HG02852 (cell line): ENCODE data around the gene EDNRB.

Experiments
- ATAC-seq: cut with Tn5 transposase; IDR thresholded peaks from one replicate; pipeline ENCODE4 v1.9.1; 2021; ENCODE audit warnings: mild to moderate bottlenecking, moderate library complexity; ENCODE audit not compliant: unreplicated experiment

Gene EDNRB

DNA sequence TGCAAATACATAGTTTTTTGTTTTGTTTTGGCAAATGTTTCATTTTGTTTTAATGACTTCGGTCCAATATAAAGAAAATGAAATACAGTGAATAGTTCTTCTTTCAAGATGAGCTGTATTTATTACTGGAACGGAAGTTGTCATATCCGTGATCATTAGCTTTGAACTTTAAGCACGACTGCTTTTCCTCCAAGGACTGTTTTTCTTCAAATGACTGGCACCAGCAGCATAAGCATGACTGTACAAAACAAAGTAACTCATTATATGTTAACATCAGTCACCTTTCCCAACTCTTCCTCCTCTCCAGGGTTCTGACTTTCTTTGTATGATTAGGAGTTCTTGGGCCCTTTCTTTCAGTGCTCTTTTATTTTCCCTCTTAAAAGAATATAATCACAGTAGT, 20.5 kb downstream of the EDNRB start:
- peak; percentile 99 for ATAC-seq

DNA sequence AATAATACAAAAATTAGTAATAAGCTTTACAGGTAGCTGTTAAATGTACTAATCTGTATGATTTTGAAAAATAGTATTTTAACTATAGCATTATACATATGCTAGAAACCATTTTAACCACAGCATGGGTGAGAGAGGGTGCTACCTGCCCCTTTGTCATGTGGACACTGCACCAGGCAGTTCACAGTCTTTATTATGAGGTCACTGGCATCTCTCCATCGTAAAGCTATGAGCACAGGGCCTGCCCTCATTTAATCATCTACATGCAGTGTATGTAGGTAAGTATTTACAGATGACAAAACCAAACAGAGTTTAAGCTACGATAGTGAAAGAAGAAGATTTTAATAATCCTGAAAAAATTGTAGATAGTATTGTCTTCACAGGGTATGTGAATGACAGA, 21.7 kb downstream of the EDNRB start:
- no peak for ATAC-seq

DNA sequence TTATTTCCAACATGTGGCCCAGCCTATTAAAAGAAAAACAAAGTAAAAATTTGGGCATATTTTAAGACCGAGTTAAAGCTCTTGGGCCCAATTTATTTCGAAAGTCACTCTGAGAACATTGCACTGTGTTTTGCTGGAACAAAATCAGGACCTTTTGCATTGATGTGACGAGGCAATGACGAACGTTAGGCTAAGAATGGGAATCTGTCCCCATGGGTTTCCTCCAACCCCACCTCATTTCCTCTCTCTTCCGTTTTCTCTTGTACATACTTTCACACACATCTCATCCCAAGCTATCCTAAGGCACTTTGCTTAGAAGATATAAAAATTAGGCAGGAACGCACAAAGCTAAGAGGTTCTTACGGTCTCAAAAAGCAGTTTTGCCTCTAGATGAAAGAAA, 22.1 kb downstream of the EDNRB start:
- ATAC-seq: no peak

DNA sequence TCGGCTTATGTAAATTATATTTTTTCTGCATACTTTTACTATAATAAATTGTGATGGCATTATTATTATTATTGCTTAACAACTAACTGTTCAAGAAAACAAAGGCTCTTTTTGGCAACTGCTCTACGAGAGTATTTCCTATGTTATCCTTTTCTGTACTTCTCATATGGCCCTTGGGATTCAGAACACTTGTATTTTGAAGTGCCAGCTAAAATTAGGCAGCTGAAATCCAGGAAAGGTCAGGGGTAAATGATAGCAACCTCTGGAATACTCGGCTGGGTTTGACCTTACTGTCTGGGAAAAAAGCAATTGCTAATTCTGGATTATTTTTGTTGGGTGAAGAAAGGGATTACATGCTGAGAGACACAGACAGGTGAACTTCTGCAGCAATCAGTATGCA, 23.9 kb downstream of the EDNRB start:
- no peak for ATAC-seq

DNA sequence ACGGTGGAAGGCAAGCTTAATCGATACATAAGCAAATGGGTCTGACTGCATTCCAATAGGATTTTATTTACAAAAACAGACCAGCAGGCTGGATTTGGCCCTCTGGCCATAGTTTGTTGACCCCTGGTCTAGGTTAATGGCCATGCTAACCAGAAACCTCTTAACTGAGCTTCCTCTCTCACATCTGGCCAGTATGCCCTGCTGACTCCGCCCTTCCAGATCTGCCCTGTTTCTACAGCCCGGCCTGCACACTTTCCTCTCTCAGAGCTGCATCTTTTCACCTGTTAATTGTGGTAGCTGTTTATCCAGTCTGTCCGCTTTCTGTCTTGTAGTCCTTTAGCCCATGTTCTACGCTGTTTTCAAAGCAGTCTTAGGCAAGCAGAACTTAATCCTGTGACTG, 25.6 kb downstream of the EDNRB start:
- no peak for ATAC-seq

DNA sequence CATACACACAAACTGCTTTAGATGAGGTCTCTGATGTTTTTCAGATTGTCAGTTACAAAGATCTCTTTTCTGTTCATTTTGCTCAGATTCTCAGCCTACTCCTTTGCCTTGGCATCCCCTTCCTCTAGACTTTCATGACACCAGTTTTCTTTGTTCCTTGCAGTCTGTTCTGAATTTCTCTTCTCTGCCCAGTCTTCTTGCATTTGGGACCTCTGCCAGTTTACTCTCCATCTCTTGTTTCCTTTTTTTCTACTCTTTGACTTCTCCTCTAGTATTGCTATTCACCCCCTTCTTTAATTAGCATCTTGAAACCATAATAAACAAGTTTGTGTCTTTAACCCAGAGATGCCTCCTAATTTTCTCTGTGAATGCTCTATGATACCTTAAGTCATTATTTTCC, 26.1 kb downstream of the EDNRB start:
- no peak for ATAC-seq

DNA sequence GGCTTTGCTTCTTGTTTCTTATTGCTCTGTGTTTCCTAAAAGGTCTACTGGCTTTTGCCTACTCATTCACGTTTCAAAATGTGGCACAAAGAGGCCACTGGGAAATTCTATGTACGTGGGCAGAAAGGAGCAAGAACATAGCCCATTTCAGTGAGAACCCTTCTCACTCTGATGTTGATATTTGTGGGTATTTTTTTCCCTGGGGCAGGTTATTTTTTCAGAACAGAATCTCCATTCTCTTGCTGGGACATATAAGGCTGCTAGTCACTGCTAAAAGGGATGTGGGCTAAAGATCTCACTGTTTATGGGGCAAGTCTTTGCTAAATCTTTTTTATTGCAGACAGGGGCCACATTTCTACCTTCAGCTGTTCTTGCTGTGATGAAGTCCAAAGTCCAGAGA, 27.1 kb downstream of the EDNRB start:
- ATAC-seq: no peak

DNA sequence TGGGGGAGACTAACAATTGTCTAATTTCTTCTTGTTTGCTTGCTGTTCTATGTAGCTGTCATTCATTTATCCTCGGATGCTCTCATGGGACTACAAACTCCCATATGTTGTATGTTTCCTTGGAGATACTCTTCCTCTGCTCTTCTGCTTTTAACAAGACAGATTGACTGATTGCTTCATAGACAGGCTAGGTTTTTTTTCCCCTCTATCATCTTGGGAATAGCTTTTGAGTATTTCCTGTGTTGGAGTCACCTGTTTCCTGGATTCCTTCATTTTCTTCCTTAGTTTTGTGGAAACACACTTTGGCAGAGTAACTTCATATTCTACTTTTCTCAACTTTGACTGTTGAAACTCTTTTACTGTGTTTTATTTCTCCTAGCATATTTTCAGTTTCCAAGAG, 27.6 kb downstream of the EDNRB start:
- ATAC-seq: no peak

DNA sequence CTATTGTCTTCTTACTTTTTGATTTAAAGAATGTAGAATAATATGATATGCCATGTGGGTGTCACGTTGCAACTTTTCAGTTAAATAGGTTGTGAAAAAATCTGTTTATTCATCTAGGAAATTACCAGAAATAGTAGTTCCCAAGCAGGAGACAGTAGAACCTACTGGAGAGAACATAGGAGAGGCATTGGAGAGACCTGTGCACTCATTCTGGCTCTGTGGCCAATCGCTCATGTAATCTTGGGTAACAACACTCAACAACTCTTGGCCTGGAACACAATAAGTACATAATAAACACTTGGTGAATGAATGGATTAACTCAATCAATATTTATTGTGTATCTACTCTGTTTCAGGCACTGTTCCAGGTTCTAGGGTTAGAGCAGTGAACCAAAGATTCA, 35.3 kb downstream of the EDNRB start:
- ATAC-seq: no peak

DNA sequence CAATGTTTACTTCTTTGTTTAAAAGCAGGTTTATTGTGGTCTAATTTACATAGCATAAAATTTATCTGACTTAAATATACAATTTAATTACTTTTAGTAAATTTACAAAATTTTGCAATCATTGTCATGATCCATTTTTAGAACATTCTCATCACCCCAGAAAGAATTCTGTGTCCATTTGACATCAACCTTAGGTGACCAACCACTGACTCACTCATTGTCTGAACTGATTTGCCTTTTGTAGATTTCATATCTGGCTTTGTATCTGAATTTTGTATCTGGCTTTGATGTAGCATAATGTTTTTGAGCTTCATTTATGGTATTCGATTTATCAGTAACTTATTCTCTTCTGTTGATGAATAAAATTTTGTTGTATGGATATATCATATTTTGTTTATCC, 40.4 kb downstream of the EDNRB start:
- no peak for ATAC-seq

DNA sequence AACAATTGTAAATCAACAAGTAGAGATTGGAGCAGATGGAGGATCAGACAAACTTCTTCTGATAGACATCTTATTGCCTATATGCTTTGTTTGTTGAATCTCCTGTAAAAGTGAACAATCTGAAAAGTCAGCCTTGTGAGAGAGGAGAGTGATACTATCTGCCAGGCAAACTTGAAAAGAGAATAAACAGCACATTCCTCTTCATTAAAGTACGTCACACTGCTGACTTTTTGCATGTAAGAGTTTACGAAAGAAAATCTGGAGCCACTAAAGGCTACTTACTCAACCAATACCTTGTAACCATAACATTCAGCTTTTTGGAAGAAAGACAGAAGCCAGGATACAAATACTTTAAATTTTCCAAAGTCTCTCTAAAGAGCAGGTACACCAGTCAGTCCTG, 42.5 kb downstream of the EDNRB start:
- no peak for ATAC-seq

DNA sequence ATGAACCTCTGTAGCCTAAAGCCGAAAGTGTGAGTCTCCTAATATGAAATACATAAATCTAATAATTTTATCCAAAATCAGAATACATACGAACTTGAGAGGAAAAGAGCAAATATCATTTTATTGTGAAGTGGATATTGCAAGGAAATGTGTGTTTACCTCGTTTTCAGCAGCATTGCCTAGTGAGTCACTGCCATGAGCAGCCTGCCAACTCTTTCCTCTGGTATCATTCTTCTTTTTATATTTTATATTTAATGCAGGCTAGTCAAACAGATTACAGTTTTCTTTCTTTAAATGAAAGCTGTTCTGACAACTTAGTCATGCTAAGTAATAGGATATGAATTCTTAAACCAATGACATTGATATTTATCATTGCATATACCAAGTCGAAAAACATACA, 44.2 kb downstream of the EDNRB start:
- no peak for ATAC-seq

DNA sequence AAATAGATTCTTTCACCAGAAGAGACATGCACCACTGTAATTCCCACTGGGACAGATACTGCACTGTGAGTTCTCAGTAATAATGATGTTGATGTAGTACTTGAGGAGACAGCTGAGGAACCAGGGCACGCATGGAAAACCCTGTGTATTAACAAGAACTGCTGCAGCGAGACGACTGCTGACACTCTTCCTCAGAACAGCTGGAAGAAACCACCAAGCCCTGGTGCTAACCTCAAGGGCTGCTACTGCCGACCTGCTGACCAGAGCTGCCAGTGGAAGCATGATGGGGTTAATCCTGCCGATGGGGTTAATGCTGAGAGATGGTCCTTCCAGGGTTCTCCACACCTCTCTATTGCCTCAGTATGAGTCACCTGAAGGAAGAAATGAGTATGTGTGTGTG, 45.6 kb downstream of the EDNRB start:
- no peak for ATAC-seq

DNA sequence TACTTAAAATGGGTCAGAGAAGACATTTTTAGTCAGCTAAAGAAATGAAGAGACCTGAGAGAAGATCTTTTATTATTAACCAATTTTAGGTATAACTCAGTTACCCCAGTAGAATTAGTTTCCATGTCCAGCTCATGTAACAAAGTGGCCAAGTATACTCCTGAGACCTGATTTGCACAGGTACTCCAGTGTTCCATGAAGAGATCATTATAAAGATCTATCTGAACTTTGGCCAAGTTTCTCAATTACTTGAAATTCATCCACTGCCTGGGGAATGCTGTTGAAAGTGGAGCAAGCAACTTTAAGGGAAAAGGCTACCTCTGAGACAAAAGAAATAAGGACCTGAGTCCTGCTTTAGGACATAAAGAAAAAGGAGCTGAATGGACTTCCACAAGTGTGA, 47.0 kb downstream of the EDNRB start:
- ATAC-seq: no peak

DNA sequence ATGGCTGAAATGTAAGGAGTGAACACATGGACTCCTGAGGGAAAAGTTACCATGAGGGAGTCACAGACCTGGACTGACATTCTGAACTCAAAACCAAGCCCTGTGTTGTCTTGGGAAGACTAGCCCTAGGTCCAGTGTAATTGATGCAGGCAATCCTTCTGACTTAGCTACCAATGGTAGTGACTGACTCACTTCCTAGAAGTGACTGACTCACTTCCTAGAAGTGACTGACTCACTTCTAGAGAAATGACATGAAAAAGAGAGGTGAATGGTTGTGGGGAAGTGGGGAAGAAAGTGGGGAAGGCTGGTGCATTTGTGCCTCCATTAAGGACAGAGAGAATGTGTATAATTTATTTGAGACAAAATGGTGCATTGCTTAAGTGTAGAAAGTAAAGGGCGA, 49.9 kb downstream of the EDNRB start:
- no peak for ATAC-seq

DNA sequence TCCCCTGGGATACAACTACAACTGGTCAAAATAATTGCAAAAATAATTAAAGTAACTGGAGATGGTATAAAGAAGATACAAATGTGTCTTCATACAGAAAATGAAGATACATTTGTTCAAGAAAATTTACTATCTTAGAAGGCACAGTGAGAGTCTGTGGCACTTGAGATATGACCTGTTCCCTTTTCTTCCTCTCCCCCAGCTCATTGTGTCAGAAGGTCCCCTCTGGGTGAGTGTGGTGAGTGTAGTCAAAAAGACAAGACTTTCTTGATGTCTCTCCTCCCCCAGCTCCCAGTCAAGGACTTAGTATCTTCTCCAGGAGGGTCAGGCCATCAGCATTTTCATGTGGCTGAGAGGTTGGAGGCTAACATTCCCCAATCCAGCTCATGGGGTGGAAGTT, 51.7 kb downstream of the EDNRB start:
- ATAC-seq: no peak

DNA sequence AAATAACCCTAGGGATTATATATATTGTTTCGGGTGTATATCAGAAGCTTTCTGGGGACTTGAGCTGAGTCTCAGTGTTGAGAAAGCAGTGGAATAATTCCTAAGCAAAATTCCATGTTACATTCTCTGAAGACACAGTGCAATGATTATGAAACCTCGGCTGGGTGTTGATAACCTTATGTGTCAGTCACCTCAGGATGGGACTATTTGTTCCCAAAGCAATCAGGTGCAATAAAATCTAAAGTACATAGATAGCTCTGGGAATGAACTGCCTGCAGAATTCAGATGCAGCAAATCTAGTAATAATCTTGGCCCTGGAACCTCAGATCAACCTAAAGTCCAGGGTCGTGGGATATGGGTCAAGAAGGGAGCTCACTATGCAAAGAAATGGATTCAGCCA, 53.0 kb downstream of the EDNRB start:
- no peak for ATAC-seq

DNA sequence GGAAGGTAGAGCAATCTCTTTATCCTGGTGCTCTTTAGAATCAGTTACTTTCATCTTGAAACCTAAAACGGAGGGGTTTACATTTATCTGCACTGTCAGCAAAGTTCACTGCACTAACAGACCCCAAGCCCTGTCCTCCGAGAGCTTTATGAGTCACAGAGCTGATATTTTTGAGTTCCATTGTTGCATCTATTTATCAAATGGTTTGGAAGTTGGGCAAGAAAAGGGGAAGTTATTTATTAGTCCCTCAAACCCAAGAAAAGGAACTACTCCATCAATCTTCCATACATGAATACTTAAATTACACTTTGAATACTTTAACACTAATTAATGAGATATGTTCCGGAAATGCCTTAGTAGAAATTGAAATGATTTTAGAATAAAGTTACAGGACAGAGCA, 55.5 kb downstream of the EDNRB start:
- ATAC-seq: no peak

DNA sequence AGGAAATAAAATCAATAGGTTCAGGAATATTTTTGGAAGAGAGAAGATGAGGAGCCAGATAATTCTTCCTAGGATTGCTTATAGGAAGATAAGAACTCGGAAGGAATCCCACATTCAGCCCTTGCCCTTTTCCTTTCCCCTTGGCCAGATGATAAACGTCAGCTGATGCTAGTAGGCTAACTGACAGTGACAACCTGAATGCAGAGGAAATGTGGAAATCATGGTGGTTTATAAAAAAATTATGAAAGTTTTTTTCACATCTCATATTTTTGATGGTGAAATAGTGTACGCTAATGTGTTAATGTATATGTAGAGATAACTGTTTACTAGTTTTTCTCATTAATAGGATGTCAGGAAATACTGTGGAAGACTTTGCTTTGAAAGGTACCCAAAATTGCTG, 56.9 kb downstream of the EDNRB start:
- no peak for ATAC-seq

DNA sequence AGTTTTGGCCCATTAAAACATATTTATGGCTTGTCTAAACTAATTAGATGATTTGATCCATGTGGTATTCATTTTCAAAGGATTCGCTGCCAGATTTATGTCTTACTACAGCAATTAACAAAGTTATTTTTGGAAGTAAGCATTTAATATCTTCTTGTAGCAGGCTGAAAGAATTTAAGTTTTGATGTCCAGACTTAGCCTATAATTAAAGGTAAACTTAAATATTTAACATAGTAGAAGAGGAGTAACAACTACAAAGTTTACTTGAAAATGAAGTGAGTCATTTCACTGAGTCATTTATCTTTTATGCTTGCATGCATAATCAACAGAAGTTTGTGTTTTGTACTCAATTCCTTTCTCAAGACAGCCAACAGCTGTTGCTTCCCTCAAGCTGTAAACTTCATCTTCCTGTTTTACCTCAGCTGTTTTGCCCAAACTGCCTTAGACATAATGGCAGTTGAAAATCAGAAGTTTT, 58.1 kb downstream of the EDNRB start:
- no peak for ATAC-seq

DNA sequence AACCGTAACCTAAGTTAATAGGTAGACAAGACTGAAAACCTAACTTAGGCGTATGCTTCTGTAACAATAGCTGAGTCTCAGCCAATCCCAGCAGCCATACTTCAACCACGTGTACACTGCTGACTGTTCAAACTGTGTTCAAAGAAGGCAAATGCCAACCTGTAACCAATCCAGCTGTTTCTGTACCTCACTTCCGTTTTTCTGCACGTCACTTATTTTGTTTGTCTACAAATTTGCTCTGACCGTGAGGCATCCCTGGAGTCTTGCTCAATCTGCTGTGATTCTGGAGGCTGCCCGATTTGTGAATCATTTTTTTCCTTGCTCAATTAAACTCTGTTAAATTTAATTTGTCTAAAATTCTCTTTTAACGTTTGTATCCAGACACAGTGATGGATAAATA, 59.2 kb downstream of the EDNRB start:
- no peak for ATAC-seq

DNA sequence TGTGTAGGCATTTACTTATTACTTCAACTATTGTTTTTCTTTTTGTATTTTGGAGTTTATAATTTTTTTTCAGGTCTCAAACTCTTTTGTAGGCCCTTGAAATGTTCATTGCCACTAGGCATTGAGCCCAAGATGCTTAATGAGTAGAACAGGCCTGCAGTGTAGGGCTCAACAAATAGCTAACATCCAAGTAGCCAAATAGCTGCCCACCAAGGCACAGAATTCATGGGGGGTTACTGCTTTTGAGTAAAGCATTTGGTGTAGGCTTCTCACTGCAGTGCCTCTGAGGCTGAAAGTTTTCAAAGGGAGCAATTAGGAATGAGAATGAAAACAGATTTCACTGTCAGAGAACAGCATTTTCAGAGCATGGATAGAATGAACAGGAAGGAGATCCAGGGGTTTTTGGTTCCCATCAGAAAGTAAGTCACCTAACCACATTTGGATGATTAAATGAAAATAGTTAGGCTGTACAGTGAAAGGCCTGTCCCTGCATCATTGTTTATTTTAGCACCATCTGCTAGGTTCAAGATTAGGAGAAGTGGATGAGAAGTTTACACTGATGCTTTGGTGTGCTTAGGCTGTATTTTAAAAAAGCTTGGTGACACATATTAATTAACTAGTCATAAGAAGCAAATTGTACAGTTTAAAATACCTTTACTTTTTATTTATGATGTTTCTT, 61.0 kb downstream of the EDNRB start:
- no peak for ATAC-seq

DNA sequence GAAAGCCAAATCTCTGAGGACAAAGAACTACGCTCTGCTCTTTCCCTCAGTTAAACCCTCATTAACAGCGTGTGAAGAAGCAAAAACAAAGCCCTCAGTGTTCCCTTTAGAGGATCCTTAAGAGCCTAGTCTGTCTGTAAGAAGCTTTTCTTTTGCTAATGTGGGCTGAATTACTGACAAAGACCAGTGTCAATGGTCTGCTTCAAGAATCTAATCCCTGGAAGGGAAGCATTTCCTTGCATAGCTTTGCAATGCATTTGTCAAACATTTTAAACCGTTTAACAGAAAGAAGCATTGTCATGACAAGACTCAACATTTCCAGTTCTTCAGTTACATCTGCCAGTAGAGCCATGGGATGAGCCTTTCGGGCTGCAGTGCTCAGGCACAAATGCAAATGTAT, 64.9 kb downstream of the EDNRB start:
- no peak for ATAC-seq
